ENCODE measurements around the gene ZCCHC2. TPM values are rescaled to one million over a fixed set of nuclear protein-coding genes. Genes with fewer than 3 reads are reported as not detected.

The ZCCHC2 gene
- total and polyA plus RNA-seq, 2 of the 8 experiments (the other 6 are each of a cell fraction or from before 2014, with no cell fraction given) = 13.5 to 18.6 TPM

Other genes with a start within 250 kb of the ZCCHC2 start
- gene TNFRSF11A, start 197.7 kb upstream of the ZCCHC2 start, total RNA-seq (2021; fragmentation: NEBNext Ultra II Directional; extraction: Animal tissue kit (Norgen Biotek cat#: 25700)) = 10.6 and 11.1 TPM in 2 replicates
- gene TNFRSF11A, start 197.7 kb upstream of the ZCCHC2 start, polyA plus RNA-seq (2011; rRNA removed) = 8.1 and 8.7 TPM in 2 replicates
- 66.3 and 67.4 TPM in 2 replicates for gene PHLPP1, start 192.5 kb downstream of the ZCCHC2 start, total RNA-seq (2021; fragmentation: NEBNext Ultra II Directional; extraction: Animal tissue kit (Norgen Biotek cat#: 25700))
- 26.6 and 28.0 TPM in 2 replicates for gene PHLPP1, start 192.5 kb downstream of the ZCCHC2 start, polyA plus RNA-seq (2011; rRNA removed)